G401 (cell line): ENCODE results near the gene SCRG1. TPM values are rescaled to one million over a fixed set of nuclear protein-coding genes. Genes with fewer than 3 reads are reported as not detected.

Experiments
- DNase-seq: peaks from one replicate; pipeline ENCODE4 v3.0.0-alpha.2; 2015; ENCODE audit warnings: low spot score
- in situ Hi-C: cut with HindIII; loops from 2 replicates; pipeline ENCODE4 v1.10.0; 2016; ENCODE audit warnings: low sequenced_read_pairs, mixed read lengths
- total RNA-seq: library from RNA; depleted of rRNA; stranded (reverse); fragments of >200 nt; shearing (Covaris generic); gene quantifications from 2 replicates; pipeline ENCODE4 v1.2.3, GENCODE V29; 2014

SCRG1 gene
- total RNA-seq, 1 experiment from 2014 or later: not detected

GRCh38 chr4:173414456-173414855, 15.5 kb upstream of the SCRG1 start:
- DNase-seq: no peak
- in situ Hi-C loops: no loop called here

GRCh38 chr4:173413036-173413435, 14.1 kb upstream of the SCRG1 start:
- in situ Hi-C loops: no loop called here
- DNase-seq: peak; percentile 64

GRCh38 chr4:173411106-173411693, 12.3 kb upstream of the SCRG1 start:
- in situ Hi-C loops: no loop called here
- DNase-seq: no peak

GRCh38 chr4:173410079-173410478, 11.2 kb upstream of the SCRG1 start:
- DNase-seq: peak; percentile 27
- in situ Hi-C loops: no loop called here

DNA sequence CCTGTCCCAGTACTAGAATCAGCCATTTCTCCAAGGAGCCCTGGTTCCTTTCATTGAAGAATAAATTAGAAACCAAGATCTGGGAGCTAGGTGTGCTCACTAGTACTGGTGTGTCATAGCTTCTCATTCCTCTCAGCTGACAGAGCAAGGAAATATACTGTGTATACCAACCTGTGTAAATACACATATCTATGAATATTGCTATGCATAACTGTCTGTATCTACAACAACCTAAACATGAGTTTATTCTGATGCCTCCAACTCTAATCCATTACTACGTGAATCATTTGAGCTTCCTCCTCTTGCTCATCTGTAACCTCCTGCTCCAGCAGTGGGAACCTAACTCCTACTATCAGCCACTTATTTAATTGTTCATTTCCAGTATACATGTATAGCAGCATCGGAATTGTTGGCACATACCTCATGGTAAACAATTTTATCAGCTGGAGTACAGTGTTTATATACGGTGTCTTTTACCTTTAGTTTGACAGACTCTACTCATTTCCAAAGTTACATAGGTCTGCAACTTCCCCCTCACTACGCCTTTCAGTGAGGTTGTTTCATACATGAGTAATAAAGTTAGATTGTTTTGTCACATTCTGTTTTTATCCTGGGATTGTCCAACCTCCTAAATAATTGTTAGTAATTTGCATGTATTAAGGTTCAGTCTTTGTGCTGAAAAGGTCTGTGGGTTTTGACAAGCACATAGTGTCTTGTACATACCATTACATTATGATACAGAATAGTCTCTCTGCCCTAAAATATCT, 7.1 kb upstream of the SCRG1 start:
- no peak for DNase-seq
- in situ Hi-C loops: no loop called here

DNA sequence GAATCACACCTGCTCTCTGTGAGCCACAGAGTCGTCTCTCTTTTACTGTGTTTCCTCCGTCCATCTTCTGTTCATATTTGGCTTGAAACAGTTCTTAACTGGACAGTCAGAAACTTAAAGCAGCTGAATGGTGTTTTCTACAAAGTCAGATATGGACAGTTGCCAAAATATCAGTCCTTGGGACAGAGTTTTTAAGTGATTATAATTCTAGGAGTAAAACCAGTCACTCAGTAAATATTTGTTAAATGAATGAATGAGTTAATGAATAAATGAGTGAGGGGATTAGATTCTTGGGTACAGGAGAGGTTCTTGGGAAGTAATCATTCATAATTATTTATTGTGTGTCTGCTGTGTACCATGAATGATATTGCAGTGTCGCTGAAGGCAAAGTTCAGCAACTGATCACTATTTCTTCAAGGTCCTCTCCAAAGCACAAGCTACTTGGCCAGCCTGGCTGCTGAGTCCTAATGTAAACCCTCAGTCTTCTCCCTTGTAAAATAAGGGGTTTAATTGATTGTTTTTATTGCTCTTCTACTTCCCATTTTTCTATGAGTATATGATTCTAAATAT, 5.5 kb upstream of the SCRG1 start:
- in situ Hi-C loops: no loop called here
- no peak for DNase-seq

DNA sequence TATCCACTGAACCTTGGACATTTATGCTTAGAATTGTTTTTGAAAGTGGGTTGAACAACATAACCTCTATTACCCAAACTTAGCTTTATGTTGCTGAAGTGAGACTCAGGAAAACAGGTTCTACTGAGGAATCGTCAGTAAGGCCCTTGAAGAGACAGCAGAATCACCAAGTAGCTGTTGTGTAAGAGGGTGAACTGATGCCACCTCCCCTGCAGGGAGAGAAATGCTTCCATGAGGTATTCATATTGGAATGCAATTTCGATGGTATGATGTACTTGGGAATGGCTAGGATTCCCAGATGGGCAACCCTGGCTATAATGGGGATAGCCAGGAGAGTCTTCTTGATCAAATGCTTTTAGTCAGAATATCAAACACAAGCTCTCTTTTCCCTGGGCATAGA, 4.1 kb upstream of the SCRG1 start:
- in situ Hi-C loops: no loop called here
- no peak for DNase-seq

DNA sequence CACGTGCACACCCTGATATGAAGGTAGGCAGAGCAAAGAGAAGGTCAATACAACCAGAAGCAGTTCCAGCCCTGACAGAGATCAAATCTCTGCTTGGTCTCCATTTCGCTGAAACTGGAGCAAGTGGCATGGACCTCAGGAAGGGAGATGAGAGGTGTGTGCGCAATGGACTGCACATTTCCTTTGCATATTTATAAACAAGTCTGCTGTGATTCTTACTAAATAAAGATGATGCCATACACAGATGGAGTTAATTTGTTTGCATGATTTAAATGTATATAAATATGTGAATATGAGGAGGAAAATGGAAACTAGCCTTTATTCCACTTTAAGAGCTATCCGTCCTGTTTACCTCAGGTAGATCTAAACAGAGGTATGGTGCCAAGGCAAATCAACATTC, 2.1 kb upstream of the SCRG1 start:
- in situ Hi-C loops: no loop called here
- DNase-seq: no peak

GRCh38 chr4:173398220-173398619, 696 bp downstream of the SCRG1 start:
- no peak for DNase-seq
- in situ Hi-C loops: no loop called here

GRCh38 chr4:173397604-173398003, 1.3 kb downstream of the SCRG1 start:
- in situ Hi-C loops: no loop called here
- DNase-seq: no peak

DNA sequence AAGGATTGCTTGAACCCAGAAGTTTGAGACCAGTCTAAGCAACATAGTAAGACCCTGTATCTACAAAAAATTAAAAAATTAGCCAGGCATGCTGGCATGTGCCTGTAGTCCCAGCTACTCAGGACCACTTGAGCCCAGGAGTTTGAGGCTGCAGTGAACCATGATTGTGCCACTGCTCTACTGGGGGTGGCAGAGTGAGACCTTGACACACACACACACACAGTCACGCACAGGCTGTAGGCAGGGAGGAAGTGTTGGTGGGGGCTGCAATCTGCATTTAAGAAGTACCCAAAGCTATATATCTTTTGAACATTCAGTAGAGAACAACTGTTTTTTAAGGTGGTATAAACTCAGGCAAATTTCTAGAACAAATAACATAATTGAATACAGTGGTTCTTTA, 7.2 kb downstream of the SCRG1 start:
- no peak for DNase-seq
- in situ Hi-C loops: no loop called here

DNA sequence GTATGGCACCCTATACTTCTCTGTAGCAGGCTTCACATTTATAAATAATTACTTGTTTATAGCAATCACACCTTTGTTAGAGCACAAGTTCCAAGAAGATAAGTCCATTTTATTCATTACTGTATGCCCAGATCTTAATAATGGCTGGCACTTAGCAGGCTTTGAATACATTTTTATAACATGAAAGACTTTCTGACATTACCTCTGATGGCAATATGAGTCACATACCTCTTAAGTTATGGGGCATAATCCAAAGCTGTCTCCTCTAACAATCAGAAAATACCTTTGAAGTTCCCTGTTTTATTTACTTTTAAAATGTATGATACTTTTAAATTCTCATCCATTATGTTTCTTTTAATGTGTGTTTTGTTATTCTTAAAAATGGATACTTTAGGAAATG, 12.2 kb downstream of the SCRG1 start:
- in situ Hi-C loops: no loop called here
- DNase-seq: no peak

GRCh38 chr4:173382349-173382748, 16.6 kb downstream of the SCRG1 start:
- no peak for DNase-seq
- in situ Hi-C loops: no loop called here

- no peak for DNase-seq
Measured at GRCh38 chr4:173381610-173382009, 17.3 kb downstream of the SCRG1 start.

GRCh38 chr4:173380987-173381386, 17.9 kb downstream of the SCRG1 start:
- DNase-seq: no peak
- in situ Hi-C loops: no loop called here

More at GRCh38 chr4:173381610-173382009, 17.3 kb downstream of the SCRG1 start:
- in situ Hi-C loops: no loop called here

DNA sequence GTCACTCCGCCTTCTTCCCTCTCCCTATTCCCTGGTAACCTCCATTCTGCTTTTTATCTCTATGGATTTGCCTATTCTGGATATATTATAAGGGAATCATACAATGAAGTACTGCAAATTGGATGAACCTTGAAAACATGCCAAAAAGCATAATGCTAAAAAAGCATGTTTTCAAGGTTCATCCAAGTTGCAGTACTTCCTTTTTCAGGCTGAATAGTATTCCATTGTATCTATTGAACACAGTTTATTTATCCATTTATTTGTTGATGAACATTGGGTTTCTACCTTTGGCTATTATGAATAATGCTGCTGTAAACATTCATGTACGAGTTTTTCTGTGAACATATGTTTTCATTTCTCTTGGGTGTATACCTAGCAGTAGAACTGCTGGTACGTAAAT, 19.0 kb downstream of the SCRG1 start:
- DNase-seq: no peak
- in situ Hi-C loops: no loop called here

DNA sequence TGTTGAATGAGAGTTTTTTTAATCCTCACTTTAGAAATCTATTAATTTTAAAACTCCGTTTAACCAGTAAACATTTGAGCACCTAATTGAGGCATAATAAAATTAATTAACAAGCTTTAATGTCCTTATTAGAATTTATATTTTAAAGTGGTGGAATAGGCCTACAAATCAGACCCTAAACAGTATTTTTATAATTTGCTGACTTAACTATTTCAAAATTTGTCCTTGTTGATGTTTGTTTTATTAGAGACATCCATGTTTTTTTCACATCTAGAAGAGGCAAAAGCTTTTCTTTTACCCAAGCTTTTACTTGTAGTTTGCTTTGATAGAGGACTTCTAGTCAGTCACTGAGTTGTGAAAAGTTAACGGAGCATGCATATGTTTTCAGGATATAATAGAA, 24.3 kb downstream of the SCRG1 start:
- no peak for DNase-seq
- in situ Hi-C loops: no loop called here

GRCh38 chr4:173371292-173372192, 27.4 kb downstream of the SCRG1 start:
- peak; percentile 85 for DNase-seq

DNA sequence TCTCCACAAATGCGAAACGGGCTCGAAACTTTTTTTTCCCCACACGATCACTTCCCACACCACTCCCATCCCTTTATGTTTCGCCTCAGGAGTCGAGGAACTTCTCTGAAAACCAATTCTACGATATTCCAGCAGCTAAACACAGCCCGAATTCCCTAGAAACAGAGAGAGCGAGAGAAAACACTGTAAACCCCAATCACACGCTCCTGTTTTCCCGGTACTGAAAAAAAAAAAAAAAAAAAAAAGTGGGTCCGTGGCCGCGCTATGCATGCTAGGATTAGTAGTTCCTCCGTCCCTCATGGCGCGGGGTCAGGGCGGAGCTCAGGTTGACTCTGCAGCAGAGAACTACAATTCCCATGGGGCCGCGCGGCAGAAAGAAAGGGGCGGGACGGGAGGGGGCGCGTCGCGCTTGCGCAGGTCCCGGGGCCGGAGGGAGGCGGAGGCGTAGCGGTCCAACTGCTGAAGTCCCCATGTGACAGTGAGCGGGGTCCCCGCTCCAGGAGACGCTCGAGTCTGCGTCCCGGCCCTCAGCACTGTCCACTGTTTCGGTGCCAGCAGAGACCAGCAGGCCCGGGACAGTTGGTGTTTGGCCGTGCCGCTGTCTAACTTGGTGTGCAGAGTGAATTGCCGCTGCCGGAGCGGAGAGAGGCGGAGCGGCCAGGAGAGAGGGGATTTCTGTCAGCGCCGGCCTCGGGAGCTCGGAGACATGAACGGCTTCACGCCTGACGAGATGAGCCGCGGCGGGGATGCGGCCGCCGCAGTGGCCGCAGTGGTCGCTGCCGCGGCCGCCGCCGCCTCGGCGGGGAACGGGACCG, 28.2 kb downstream of the SCRG1 start, which contains the start of gene SAP30:
SAP30 (plus strand) TSS at position 478 of the 815 bp plus-strand sequence; CDS start at position 707, 229 bp downstream.
- in situ Hi-C loops: no loop called here
- peak; percentile 98 for DNase-seq

More at GRCh38 chr4:173371292-173372192, 27.4 kb downstream of the SCRG1 start:
- in situ Hi-C loops: no loop called here
